ENCODE results near the gene SH3BP4. TPM values are rescaled to one million over a fixed set of nuclear protein-coding genes. Genes with fewer than 3 reads are reported as not detected.

The SH3BP4 gene
- total and polyA plus RNA-seq, 2 of the 8 experiments (the other 6 are each of a cell fraction or from before 2014, with no cell fraction given) = 28.3 to 35.4 TPM

- Histone ChIP-seq H3K4ac (replicated peaks; ENCODE audit: insufficient read length, low read depth, low read length) (no peak overlapping the region), H2BK15ac (ENCODE audit: low read length) (no peak overlapping the region), H2BK12ac (ENCODE audit: low read depth, low read length) (no peak overlapping the region), H3K4me1 (replicated peaks in 1 of 4; ENCODE audit: control insufficient read depth in 3 of 4, insufficient read depth in 4 of 4, low read length in 3 of 4) (no peaks in the 10 kb centered on the region; a peak in 1 of 7 replicates), H2BK5ac (ENCODE audit: low read depth, low read length) (no peak overlapping the region), H3K27me3 (replicated peaks in 1 of 4; ENCODE audit: control insufficient read depth in 3 of 4, extremely low read depth in 1 of 4, insufficient read depth in 3 of 4, low read length in 3 of 4) (no peaks in the 10 kb centered on the region; a peak in 1 of 7 replicates), H2BK20ac (ENCODE audit: low read length) (no peak overlapping the region), H4K8ac (ENCODE audit: extremely low read depth, insufficient read depth, low read length) (no peak overlapping the region), H3K23ac (ENCODE audit: insufficient read length) (no peak overlapping the region), H4K5ac (ENCODE audit: insufficient read length, low read depth, low read length) (no peak overlapping the region), H2AFZ (ENCODE audit: low read length) (no peak overlapping the region), H3K4me3 (ENCODE audit: extremely low read depth in 1 of 4, insufficient read depth in 2 of 4, low read depth in 3 of 4, low read length in 4 of 4) (no peak overlapping the region), H3K4me2 (ENCODE audit: insufficient read depth in 1 of 2, low read depth in 2 of 2, low read length in 2 of 2) (no peak overlapping the region), H3K36me3 (ENCODE audit: control insufficient read depth in 2 of 4, insufficient read depth in 4 of 4, low read length in 3 of 4) (peaks cover 0 to 40% (median 20%) of the 10 kb centered on the region in 4 experiments; a peak in 6 of 8 replicates), H4K91ac (replicated peaks; ENCODE audit: insufficient read length, low read length) (no peak overlapping the region), H2AK5ac (ENCODE audit: low read depth, low read length) (no peak overlapping the region), H3K14ac (ENCODE audit: insufficient read length) (no peak overlapping the region), H3K9ac (replicated peaks in 1 of 4; ENCODE audit: extremely low read depth in 1 of 4, low read depth in 3 of 4, low read length in 3 of 4) (no peak overlapping the region), H3K23me2 (ENCODE audit: low read depth, low read length) (no peaks in the 10 kb centered on the region; the same call in 1 of the 2 replicates), H3K79me2 (ENCODE audit: control insufficient read depth in 1 of 2, insufficient read depth in 2 of 2, low read length in 2 of 2) (peaks cover 0 to 13% of the 10 kb centered on the region in 2 experiments; a peak in 1 of 4 replicates), H3K27ac (ENCODE audit: low read depth, low read length) (no peak overlapping the region), H3K56ac (replicated peaks; ENCODE audit: insufficient read length, low read depth, low read length) (no peak overlapping the region), H3K18ac (ENCODE audit: extremely low read depth, low read length) (no peak overlapping the region), H3K79me1 (ENCODE audit: low read depth, low read length) (peaks cover 10% of the 10 kb centered on the region; the same call in 1 of the 2 replicates), H3K9me3 (ENCODE audit: insufficient read depth in 2 of 2, low read depth in 1 of 2, low read length in 1 of 2) (no peaks in the 10 kb centered on the region), H4K20me1 (replicated peaks in 1 of 2; ENCODE audit: control insufficient read depth in 1 of 2, insufficient read depth in 2 of 2, low read length in 2 of 2) (peaks cover 0 to 2% of the 10 kb centered on the region in 2 experiments), H2BK120ac (replicated peaks; ENCODE audit: low read depth, low read length) (no peak overlapping the region)
- 92% methylated on average over 16 of the region's 16 CpGs; no CpG with 5 or more reads in 1 of the 2 experiments for WGBS, 2 experiments (ENCODE audit: extremely low coverage in 1 of 2, insufficient coverage in 1 of 2, insufficient read length in 1 of 2, insufficient replicate concordance in 2 of 2, low coverage in 1 of 2, low lambda C conversion rate in 2 of 2, missing lambda C conversion rate in 1 of 2)
- DNase-seq (ENCODE audit: low read depth in 1 of 2, low spot score in 2 of 2) = no peak
- CTCF ChIA-PET (ENCODE audit: partially characterized antibody) = interaction anchor here (0.8 to 6.1 kb wide), 10 partner anchors 8 to 58 kb away, joined by 3 to 26 read pairs (median 4); no protein-coding TSS in a partner anchor
- POLR2A ChIA-PET (ENCODE audit: partially characterized antibody) = no interaction called here
- TF ChIP-seq SIRT6 (IDR thresholded peaks at IDR 0.05; ENCODE audit: low read length) = no peak
- TF ChIP-seq EGR1 (IDR thresholded peaks at IDR 0.05; ENCODE audit: borderline replicate concordance, low read depth, low read length) = no peak
- TF ChIP-seq GABPA (IDR thresholded peaks at IDR 0.05; ENCODE audit: borderline replicate concordance, insufficient read depth, low read length) = no peak
- no peak for TF ChIP-seq ATF2 (IDR thresholded peaks at IDR 0.05; ENCODE audit: low read length)
- TF ChIP-seq ATF3 (IDR thresholded peaks at IDR 0.05; ENCODE audit: insufficient read depth, low read depth, low read length) = no peak
- no peak for TF ChIP-seq SRF (IDR thresholded peaks at IDR 0.05; ENCODE audit: low read depth, low read length)
- no peak for TF ChIP-seq HDAC2 (IDR thresholded peaks at IDR 0.05; ENCODE audit: borderline replicate concordance in 1 of 2, low read depth in 2 of 2, low read length in 2 of 2)
- TF ChIP-seq CTBP2 (IDR thresholded peaks at IDR 0.05; ENCODE audit: borderline replicate concordance, insufficient read depth, insufficient read length, low read length) = no peak
- no peak for TF ChIP-seq RBBP5 (IDR thresholded peaks at IDR 0.05; ENCODE audit: borderline replicate concordance, low read depth, low read length)
- no peak for FAIRE-seq
Observed at GRCh38 chr2:235053651-235054050, 101.8 kb downstream of the SH3BP4 start.
